SK-N-SH treated with all-trans-retinoic acid at 6 μM for 48 hours (cell line): Measurements from ENCODE around the gene YES1.

Source experiments
- ARNTL ChIP-seq: fragments of 450-650 bp; formaldehyde crosslinking; IDR thresholded peaks from 2 replicates; pipeline ENCODE4 v1.5.0; 2020; ENCODE audit warnings: low read depth, mild to moderate bottlenecking, moderate library complexity, borderline replicate concordance
- CSRNP3 ChIP-seq: fragments of 250-450 bp; sonication (Bioruptor Pico); IDR thresholded peaks from 2 replicates; pipeline ENCODE4 v1.5.1; 2021; ENCODE audit warnings: mild to moderate bottlenecking, moderate library complexity
- ESRRG ChIP-seq: fragments of 250-450 bp; sonication (Bioruptor Pico); IDR thresholded peaks from 2 replicates; pipeline ENCODE4 v1.6.1; 2021; ENCODE audit warnings: mild to moderate bottlenecking
- OSR1 ChIP-seq: fragments of 250-450 bp; sonication (Bioruptor Pico); IDR thresholded peaks from 2 replicates; pipeline ENCODE4 v1.8.0; 2022; ENCODE audit warnings: moderate library complexity, mild to moderate bottlenecking, inconsistent platforms
- PPARA ChIP-seq: fragments of 250-450 bp; sonication (Bioruptor Pico); IDR thresholded peaks from 2 replicates; pipeline ENCODE4 v1.5.0; 2020; ENCODE audit warnings: mild to moderate bottlenecking, borderline replicate concordance
- RARB ChIP-seq: fragments of 250-450 bp; sonication (Bioruptor Pico); IDR thresholded peaks from 2 replicates; pipeline ENCODE4 v1.8.0; 2021; ENCODE audit warnings: mild to moderate bottlenecking, moderate library complexity
- TSHZ2 ChIP-seq: fragments of 250-450 bp; sonication (Bioruptor Pico); IDR thresholded peaks from 2 replicates; pipeline ENCODE4 v1.5.0; 2020; ENCODE audit warnings: mild to moderate bottlenecking, moderate library complexity
- ZC3H10 ChIP-seq: fragments of 250-450 bp; sonication (Bioruptor Pico); IDR thresholded peaks from 2 replicates; pipeline ENCODE4 v1.5.1; 2021; ENCODE audit warnings: mild to moderate bottlenecking, moderate library complexity

- no peak for TF ChIP-seq ZC3H10
- no peak for TF ChIP-seq RARB (CRISPR knock-in tag)
- no peak for TF ChIP-seq PPARA (CRISPR knock-in tag)
- TF ChIP-seq TSHZ2 (CRISPR knock-in tag) = no peak
- TF ChIP-seq OSR1 (CRISPR knock-in tag) = no peak
- TF ChIP-seq CSRNP3 (CRISPR knock-in tag) = no peak
- no peak for TF ChIP-seq ESRRG (CRISPR knock-in tag)
- TF ChIP-seq ARNTL (CRISPR knock-in tag) = no peak
Observed at GRCh38 chr18:725646-726045, 86.4 kb downstream of the YES1 start.
